Fibroblast of villous mesenchyme (primary cell): Measurements from ENCODE around the gene KIAA1217. TPM values are rescaled to one million over a fixed set of nuclear protein-coding genes. Genes with fewer than 3 reads are reported as not detected.

Source experiments
- DNase-seq: peaks from one replicate; pipeline ENCODE4 v3.0.0-alpha.2; 2010; ENCODE audit warnings: low read depth
- H3K4me3 ChIP-seq: 2 replicates; pipeline ENCODE4 v1.5.1; 2011; ENCODE audit warnings: low read depth, mild to moderate bottlenecking, low read length
- total RNA-seq: library from RNA; depleted of rRNA; stranded (reverse); fragments of >200 nt; gene quantifications from 2 replicates; pipeline ENCODE4 v1.2.3, GENCODE V29; 2012
- TF ChIP-seq, protein P1 (sequence below): IDR thresholded peaks from 2 replicates; pipeline ENCODE4 v1.5.1; 2012; ENCODE audit warnings: low read depth, mild to moderate bottlenecking, low read length; ENCODE audit not compliant: insufficient read depth

The KIAA1217 gene
- total RNA-seq, 1 donor = 0.86 TPM

DNA sequence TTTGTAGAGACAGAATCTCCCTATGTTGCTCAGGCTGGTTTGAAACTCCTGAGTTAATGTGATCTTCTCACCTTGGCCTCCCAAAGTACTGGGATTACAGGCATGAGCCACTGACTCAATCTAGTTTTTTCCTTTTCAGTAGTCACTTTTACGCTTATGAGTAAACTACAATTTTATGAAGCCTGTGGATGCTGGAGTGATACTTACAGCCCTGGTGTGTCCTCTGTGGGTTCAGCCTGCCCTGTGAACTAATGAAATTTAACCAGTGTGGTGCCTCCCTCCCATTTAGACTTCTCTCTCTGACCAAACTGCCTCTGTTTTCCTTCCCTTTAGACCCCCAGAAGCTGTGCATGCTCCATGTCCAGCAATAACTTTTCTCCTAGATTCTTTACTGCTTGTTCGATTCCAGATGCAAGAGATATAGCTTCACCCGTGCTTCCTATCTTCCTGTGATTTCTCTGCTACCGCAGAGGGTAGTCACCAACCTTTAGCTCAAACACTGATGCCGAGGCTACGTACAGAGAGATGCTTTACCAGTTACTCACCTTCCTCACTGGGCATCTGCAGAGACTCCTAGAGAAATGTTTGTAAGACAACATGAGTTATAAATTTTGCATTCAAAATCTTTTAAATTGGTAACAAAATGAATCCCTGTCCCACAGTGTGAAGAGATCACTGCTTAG, 90.8 kb downstream of the KIAA1217 start:
- DNase-seq = no peak
- TF ChIP-seq, protein P1, sequence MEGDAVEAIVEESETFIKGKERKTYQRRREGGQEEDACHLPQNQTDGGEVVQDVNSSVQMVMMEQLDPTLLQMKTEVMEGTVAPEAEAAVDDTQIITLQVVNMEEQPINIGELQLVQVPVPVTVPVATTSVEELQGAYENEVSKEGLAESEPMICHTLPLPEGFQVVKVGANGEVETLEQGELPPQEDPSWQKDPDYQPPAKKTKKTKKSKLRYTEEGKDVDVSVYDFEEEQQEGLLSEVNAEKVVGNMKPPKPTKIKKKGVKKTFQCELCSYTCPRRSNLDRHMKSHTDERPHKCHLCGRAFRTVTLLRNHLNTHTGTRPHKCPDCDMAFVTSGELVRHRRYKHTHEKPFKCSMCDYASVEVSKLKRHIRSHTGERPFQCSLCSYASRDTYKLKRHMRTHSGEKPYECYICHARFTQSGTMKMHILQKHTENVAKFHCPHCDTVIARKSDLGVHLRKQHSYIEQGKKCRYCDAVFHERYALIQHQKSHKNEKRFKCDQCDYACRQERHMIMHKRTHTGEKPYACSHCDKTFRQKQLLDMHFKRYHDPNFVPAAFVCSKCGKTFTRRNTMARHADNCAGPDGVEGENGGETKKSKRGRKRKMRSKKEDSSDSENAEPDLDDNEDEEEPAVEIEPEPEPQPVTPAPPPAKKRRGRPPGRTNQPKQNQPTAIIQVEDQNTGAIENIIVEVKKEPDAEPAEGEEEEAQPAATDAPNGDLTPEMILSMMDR = no peak
- no peak overlapping the region for H3K4me3 ChIP-seq

DNA sequence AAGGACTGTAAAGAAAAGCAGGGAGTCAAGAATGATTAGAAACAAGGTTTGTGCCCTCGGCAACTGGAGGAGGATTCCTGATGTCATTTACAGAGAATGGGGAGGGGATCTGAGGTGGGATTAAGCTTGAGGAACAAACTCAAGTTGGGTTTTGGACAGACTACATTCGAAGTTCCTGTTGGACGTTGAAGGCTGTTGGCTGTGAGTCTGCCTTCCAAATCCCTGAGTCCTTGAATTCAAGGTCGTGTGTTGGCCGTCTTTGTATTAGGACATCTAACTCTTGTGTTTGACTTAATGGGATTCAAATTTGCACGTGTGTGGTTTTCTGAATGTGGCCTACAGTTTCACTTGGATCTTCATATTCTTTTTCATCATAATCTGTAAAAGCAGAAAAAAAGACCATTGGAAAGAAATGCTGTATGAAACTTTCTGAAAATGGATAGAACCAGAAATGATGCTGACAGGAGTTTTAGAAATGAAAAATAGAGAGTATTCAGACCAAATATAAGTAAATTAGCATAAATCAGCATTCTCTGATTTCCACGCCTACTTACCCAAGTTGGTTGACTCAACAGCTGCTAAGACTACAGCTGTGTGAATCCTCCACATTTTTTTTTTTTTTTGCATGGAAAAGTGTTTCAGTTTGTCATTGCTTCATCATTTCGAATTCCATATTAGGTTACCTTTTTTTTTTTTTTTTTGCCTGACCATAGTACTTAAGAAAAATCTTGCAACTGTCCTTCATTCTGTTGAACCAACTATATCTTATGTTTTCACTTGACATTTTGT, 94.8 kb downstream of the KIAA1217 start:
- no peak overlapping the region for H3K4me3 ChIP-seq
- no peak for DNase-seq
- TF ChIP-seq, protein P1 = no peak

DNA sequence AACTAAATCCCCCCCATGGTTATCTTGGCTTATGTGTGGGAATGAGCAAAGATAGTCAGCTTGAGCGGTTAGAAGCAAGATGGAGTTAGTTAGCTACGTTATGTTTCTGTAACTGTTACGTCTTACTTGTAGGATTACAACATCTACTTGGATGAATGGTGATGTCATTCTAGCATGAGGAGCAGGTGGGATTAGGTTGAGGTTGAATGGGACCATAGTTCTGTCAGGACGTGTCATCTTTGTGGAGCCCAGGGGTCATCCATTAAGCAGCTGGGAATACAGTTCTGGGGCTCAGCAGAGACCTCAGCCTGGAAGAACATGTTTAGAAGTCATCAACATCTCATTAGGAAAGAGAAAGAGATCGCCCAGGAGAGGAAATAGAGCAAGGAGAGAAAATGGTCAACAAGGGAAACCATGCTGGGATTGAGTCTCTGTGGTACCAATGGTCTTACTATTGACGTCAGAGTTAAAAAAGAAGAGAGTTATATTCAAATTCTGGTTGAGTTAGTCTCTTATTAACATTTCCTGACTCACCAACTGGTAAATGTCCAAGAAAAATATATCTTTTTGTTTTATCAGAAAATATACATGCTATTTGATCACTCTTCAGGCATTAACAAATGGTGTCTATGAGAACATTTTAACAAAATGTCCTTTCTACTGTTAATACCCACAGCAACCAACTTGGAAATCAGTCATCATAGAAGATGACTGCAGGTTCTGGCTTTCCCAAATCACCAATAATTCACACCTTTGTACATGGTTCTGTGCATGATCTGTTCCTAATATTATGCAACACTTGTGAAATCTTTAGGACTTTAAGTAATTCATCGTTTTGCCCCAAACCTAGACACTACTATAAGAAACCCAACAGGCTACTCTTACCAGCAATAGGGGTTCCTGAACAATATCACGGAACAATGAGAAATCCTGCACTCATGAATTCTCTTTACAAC, 96.9 kb downstream of the KIAA1217 start:
- DNase-seq = no peak

DNA sequence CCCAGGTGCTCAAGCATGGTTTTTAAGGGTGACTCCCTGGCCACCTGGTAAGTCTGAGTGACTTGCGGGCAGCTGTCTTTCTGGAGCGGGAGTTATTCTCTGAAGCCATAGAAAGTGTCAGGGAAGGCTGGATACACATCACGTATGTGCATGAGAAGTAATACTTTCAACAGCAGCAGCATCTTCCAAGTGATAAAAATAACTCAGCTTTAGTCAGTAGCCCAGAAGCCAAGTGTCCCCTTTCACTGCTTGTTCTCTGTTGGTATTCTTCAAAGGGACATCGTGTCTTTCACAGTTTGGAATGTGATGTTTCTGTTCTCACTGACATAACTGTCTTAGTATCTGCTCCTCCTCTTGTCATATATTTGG, 97.6 kb downstream of the KIAA1217 start:
- H3K4me3 ChIP-seq = no peak overlapping the region
- TF ChIP-seq, protein P1 = no peak
- DNase-seq = no peak

More for the DNA sequence above, 96.9 kb downstream of the KIAA1217 start:
- H3K4me3 ChIP-seq = no peak overlapping the region
- TF ChIP-seq, protein P1 = no peak

DNA sequence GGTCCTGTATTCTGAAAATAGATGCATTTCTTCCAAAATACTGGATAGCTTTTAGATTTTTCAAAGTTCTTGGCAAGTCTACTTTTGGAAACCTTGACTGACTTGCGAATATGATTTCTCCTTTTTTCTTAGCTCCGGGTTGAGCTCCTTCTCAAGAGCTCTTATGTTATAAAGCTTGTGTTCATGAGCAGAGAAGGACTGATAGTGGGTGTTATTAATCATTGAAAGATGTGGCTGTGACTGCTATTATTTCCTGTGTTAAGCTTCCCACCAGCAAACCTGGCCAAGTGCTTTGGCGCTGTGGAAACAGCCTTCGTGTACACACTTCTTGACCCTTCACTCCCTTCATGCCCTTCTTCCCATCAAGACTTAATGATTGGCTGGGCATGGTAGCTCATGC, 98.2 kb downstream of the KIAA1217 start:
- TF ChIP-seq, protein P1 = no peak
- DNase-seq = no peak
- H3K4me3 ChIP-seq = no peak overlapping the region

DNA sequence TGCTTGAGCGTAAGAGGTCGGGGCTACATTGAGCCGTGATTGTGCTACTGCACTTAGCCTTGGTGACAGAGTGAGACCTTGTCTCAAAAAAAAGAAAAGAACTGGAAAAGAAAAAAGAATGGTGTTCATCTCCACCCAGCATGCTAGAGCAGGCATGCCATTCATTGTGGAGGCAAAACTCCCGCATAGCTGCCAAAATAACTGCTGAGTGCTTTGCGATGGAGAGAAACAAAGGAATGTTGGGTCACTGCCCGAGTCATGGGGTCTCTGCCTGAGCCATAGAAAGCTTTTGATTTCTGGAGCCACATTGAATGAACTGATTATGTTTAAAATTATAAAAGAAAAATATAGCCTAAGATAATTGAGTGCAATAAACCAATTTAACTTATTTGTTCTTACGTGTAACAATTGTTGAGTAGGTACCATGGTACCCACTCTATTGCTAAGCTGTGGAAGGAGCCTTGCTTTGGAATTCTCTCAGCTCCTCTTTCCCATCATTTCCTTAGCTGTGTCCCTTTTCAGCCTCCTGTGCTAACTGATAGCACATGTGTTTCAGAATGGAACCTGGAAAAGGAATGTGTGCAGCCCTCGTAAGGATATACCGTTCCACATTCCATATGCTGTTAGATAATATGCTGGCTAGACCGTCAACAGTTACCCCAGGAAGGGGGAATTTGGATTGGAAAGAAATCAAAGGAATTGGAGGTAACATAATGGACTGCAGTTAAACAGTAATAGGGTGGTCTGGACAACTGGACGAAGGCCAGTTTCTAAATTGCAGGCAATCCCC, 99.0 kb downstream of the KIAA1217 start:
- no peak overlapping the region for H3K4me3 ChIP-seq
- DNase-seq = no peak
- TF ChIP-seq, protein P1 = no peak
